Right lobe of liver (tissue), 4 donors: ENCODE results near the gene RIC3.

Experiments used
- POLR2A ChIP-seq: fragments of 450-650 bp; IDR thresholded peaks from one replicate; pipeline ENCODE4 v1.6.1; 2017; ENCODE audit warnings: antibody characterized with exemption, mild to moderate bottlenecking
- TF ChIP-seq, protein P1 (sequence below), 4 donors: fragments of 200-600 bp in 3 of 4; fragments of 450-650 bp in 1 of 4; IDR thresholded peaks; one replicate each; pipeline versions ENCODE4 v1.5.1 to v1.8.0; 2016 to 2022; ENCODE audit warnings: antibody characterized with exemption in 4 of 4, mild to moderate bottlenecking in 2 of 4
- donor health status: DM: no; HTN: no; CAD: no.
- donor health status: DM: no; HTN: no; CAD: no.
- donor health status: DM: no; HTN: yes; CAD: no.

DNA sequence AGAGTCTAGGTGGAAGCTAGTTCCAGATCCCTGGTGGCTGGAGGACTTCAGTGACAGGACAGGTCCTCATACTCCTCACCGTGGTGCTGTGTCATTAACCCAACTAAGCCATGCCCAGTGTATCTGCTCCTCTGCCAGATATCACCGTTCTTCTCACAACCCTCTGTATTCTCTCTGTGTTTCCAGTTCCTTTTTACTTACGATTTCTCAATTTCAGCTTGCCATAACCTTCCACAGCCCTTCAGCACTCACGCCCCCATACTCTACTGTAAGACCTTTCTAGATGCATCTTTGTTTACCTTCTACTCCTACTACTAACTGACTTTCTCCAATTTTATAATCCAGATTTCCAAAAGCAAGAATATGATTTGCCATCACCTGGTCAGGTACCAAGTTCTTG, 26.1 kb upstream of the RIC3 start:
- TF ChIP-seq, protein P1, sequence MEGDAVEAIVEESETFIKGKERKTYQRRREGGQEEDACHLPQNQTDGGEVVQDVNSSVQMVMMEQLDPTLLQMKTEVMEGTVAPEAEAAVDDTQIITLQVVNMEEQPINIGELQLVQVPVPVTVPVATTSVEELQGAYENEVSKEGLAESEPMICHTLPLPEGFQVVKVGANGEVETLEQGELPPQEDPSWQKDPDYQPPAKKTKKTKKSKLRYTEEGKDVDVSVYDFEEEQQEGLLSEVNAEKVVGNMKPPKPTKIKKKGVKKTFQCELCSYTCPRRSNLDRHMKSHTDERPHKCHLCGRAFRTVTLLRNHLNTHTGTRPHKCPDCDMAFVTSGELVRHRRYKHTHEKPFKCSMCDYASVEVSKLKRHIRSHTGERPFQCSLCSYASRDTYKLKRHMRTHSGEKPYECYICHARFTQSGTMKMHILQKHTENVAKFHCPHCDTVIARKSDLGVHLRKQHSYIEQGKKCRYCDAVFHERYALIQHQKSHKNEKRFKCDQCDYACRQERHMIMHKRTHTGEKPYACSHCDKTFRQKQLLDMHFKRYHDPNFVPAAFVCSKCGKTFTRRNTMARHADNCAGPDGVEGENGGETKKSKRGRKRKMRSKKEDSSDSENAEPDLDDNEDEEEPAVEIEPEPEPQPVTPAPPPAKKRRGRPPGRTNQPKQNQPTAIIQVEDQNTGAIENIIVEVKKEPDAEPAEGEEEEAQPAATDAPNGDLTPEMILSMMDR (IDR thresholded peaks at IDR 0.05) = no peak
- no peak for TF ChIP-seq POLR2A
